MCF 10A (cell line): ENCODE results near the gene TLK1. TPM values are rescaled to one million over a fixed set of nuclear protein-coding genes. Genes with fewer than 3 reads are reported as not detected.
A peak's percentile ranks its signal among the peaks of the same experiment; 100 is the strongest.

Experiments
- BruUV-seq: library from RNA; stranded (reverse); fragments of 400-500 nt; replicated peaks from 2 replicates; lab custom pipeline; 2021; lab: Mats Ljungman, UMichigan
- CTCF ChIA-PET: fragments of 300-600 bp; sonication (Branson Sonifier 250); formaldehyde crosslinking; extraction: SDS; loops from one replicate; lab custom pipeline; 2021; ENCODE audit warnings: antibody characterized with exemption, inconsistent platforms; lab: Yijun Ruan, JAX
- POLR2A ChIA-PET: fragments of 300-600, 350-650 bp; sonication (Branson Sonifier 250); formaldehyde crosslinking; extraction: SDS; loops from one replicate; lab custom pipeline; 2020; ENCODE audit warnings: antibody characterized with exemption, inconsistent platforms; lab: Yijun Ruan, JAX
- DNase-seq: peaks from one replicate; pipeline ENCODE4 v3.0.0-alpha.2; 2018; ENCODE audit not compliant: unreplicated experiment
- H3K27ac Mint-ChIP-seq: one replicate; pipeline ENCODE4 v1.8.0; 2022; ENCODE audit warnings: mild to moderate bottlenecking, low read depth, mixed read lengths; ENCODE audit not compliant: unreplicated experiment
- H3K27me3 Mint-ChIP-seq: one replicate; pipeline ENCODE4 v1.8.0; 2022; ENCODE audit warnings: mixed read lengths; ENCODE audit not compliant: insufficient read depth, unreplicated experiment
- H3K36me3 Mint-ChIP-seq: one replicate; pipeline ENCODE4 v1.8.0; 2022; ENCODE audit warnings: mild to moderate bottlenecking, moderate library complexity, mixed read lengths; ENCODE audit not compliant: insufficient read depth, unreplicated experiment
- H3K4me1 Mint-ChIP-seq: one replicate; pipeline ENCODE4 v1.8.0; 2022; ENCODE audit warnings: mixed read lengths; ENCODE audit not compliant: insufficient read depth, unreplicated experiment
- H3K4me3 Mint-ChIP-seq: one replicate; pipeline ENCODE4 v1.8.0; 2022; ENCODE audit warnings: mild to moderate bottlenecking, moderate library complexity, mixed read lengths; ENCODE audit not compliant: unreplicated experiment
- H3K9me3 Mint-ChIP-seq: one replicate; pipeline ENCODE4 v1.8.0; 2022; ENCODE audit warnings: mixed read lengths; ENCODE audit not compliant: unreplicated experiment
- CTCF ChIP-seq: fragments of 200-600 bp; IDR thresholded peaks from one replicate; pipeline ENCODE4 v1.8.0; 2022; ENCODE audit warnings: antibody characterized with exemption, mild to moderate bottlenecking; ENCODE audit not compliant: unreplicated experiment
- intact Hi-C: fragments of 100-400 bp; cut with micrococcal nuclease; formaldehyde crosslinking; loops from 2 replicates; pipeline ENCODE4 v1.14.1; 2022
- total RNA-seq: library from RNA; stranded (reverse); gene quantifications from 2 replicates; pipeline ENCODE4 v1.2.3, GENCODE V29; 2022

The TLK1 gene
- total RNA-seq, 1 experiment from 2014 or later: 60.6 TPM

GRCh38 chr2:171042253-171042969, 118.3 kb downstream of the TLK1 start:
- ChIA-PET CTCF (no interaction called here), POLR2A (interaction anchor here (0.6 kb wide), 1 partner anchor 119 kb away, joined by 4 read pairs; no protein-coding TSS in a partner anchor)
- Mint-ChIP-seq H3K27ac (no peak overlapping the region), H3K27me3 (no peaks in the 10 kb centered on the region), H3K4me1 (peaks cover 5% of the 10 kb centered on the region), H3K4me3 (no peak overlapping the region), H3K9me3 (no peaks in the 10 kb centered on the region), H3K36me3 (peaks cover 61% of the 10 kb centered on the region)
- no peak for TF ChIP-seq CTCF
- intact Hi-C loops: no loop called here
- no TSS peak for BruUV-seq
- DNase-seq: no peak

- Mint-ChIP-seq H3K4me3 (no peak overlapping the region), H3K36me3 (peaks cover 56% of the 10 kb centered on the region), H3K4me1 (peaks cover 15% of the 10 kb centered on the region), H3K27me3 (no peaks in the 10 kb centered on the region), H3K27ac (no peak overlapping the region), H3K9me3 (no peaks in the 10 kb centered on the region)
- intact Hi-C loops: no loop called here
- DNase-seq: no peak
- ChIA-PET CTCF (interaction anchor here (0.6 kb wide), 1 partner anchor 1091 kb away, joined by 3 read pairs; no protein-coding TSS in a partner anchor), POLR2A (no interaction called here)
- BruUV-seq: no TSS peak
- TF ChIP-seq CTCF: no peak
Observed at GRCh38 chr2:171036532-171036931, 124.2 kb downstream of the TLK1 start.

- ChIA-PET POLR2A (interaction anchor here (0.6 kb wide), 1 partner anchor 664 kb away, joined by 3 read pairs; no protein-coding TSS in a partner anchor), CTCF (interaction anchor here (0.6 kb wide), 1 partner anchor 385 kb away, joined by 3 read pairs; no protein-coding TSS in a partner anchor)
- Mint-ChIP-seq H3K4me1 (peaks cover 10% of the 10 kb centered on the region), H3K27ac (peak overlapping the region; percentile 46), H3K27me3 (no peaks in the 10 kb centered on the region), H3K9me3 (no peaks in the 10 kb centered on the region), H3K4me3 (no peak overlapping the region), H3K36me3 (peaks cover 58% of the 10 kb centered on the region)
- BruUV-seq: no TSS peak
- no peak for TF ChIP-seq CTCF
- intact Hi-C loops: no loop called here
- DNase-seq: peak; percentile 30
Observed at GRCh38 chr2:171034315-171034714, 126.4 kb downstream of the TLK1 start.

- ChIA-PET CTCF (no interaction called here), POLR2A (interaction anchor here (0.6 kb wide), 1 partner anchor 409 kb away, joined by 3 read pairs; the partner anchor contains the start of genes DCAF17 and METTL8)
- Mint-ChIP-seq H3K9me3 (no peaks in the 10 kb centered on the region), H3K36me3 (peaks cover 53% of the 10 kb centered on the region), H3K27ac (no peak overlapping the region), H3K4me1 (peaks cover 13% of the 10 kb centered on the region), H3K4me3 (no peak overlapping the region), H3K27me3 (no peaks in the 10 kb centered on the region)
- DNase-seq: no peak
- no peak for TF ChIP-seq CTCF
- BruUV-seq: no TSS peak
- intact Hi-C loops: no loop called here
Observed at GRCh38 chr2:171025214-171025613, 135.5 kb downstream of the TLK1 start.
